Activated naive CD4-positive, alpha-beta T cell treated with anti-CD3 and anti-CD28 coated beads, Interleukin-2, amount 50 U/mL, for 16 hours (primary cell): ENCODE results near the gene RAB8B.
A peak's percentile ranks its signal among the peaks of the same experiment; 100 is the strongest.
"Not testable (repeated sequence)": the region's sequence is repeated elsewhere in the genome, so short reads cannot be mapped to it uniquely, and the experiment has no call there.

Source experiments
- DNase-seq: peaks from one replicate; pipeline ENCODE4 v3.0.0-alpha.2; 2020

RAB8B gene

DNA sequence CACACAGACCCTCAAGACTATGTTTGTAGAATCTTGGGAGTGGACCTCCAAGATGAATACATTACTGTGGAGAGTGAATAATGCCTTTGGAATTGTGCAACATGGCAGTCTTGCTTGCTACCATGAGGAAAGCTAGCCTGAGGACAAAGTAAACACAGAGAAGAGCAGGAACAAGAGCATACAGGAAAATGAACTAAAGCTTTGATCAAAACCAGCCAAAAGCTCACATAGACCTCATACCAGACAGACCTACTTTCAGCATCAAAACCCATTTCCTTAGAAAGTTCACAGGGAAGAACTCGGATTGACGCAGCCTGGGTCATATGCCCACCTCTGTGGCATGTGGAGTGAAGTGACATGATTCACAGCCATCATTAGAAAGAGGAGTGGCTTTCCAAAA lies 3.3 kb upstream of the RAB8B start:
- DNase-seq: no peak

DNA sequence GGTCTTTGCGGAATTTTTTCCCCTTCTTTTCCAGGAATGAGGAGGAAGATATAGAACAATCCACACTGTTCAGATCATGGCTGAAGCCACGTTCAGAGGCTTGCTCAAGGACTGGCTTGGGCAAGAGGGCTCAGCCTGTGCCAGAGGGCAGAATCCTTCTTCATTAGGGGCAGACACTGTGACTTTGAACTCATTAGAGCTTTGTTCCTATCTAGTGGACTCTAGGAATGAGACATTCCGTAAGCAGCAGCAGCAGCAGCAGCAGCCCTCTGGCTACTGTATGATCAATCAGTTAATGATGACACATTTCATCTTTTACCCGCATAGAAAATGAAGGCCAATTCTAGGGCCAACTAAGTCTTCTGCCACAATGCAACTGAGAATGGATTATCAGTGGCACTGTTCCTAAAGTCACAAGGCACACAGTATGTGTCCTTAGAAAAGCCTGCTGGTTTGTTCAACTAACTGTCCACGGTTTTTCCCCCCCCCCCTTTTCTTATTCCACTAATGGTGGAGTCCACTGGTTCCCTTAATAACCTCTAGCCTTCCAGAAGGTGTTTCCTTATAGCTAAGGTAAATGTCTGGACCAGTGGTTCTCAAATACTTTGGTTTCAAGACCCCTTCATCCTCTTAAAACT lies 1.7 kb upstream of the RAB8B start:
- DNase-seq: no peak

DNA sequence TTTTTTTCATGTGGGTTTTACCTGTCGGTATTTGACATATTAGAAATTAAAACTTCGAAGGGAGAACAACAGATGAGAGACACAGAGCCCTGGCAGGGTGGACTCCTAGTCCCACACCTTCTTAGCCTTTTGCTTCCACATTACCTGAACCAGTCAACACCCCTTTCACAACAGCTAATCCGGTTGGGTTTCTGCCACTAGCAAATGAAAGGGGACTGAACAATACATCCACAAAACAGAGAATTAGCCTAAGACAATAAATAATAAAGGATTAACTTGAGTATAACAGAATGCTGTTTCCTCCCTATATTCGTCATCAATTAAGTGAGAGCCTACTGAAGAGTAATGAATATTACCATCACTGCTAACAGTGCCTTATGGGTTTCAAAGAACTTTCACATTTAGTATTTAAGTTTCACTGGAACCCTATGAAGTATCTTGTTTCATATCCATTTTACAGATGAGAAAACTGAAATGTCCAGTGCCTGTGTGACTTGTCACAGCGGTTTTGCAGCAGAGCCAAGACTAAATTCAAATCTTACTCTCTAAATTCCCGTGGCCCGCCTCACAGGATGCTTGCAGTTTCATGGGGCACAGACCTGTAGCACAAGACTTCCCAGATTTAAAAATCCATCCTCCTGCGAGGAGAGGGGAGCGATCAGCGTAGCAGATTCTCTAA lies 1.0 kb upstream of the RAB8B start:
- no peak for DNase-seq

- no peak for DNase-seq
These were observed 749 bp downstream of the RAB8B start for GRCh38 chr15:63189941-63190768.

GRCh38 chr15:63190769-63191649 lies 1.6 kb downstream of the RAB8B start:
- DNase-seq: no peak

- DNase-seq: peak; percentile 35
These were observed 2.7 kb downstream of the RAB8B start for GRCh38 chr15:63191895-63192618.

DNA sequence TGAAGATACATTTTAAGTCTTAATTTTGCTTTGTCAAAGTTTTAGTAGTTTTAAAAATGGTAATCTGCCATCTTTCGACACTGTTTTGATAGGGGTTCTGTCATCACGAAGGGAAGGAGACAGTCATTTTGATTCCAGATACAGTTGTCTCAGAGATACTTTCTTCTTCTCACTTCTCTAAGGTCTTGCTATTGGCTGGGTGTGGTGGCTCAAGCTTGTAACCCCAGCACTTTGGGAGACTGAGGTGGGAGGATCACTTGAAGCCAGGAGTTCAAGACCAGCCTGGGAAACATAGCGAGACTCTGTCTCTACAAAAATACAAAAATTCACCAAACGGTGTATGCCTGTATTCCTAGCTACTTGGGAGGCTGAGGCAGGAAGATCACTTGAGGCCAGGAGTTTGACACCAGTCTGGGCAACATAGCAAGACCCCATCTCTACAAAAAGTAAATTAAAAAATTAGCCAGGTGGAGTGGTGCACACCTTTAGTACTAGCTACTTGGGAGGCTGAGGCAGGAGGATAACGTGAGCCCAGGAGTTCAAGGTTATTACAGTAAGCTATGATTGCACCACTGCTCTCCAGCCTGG lies 3.3 kb downstream of the RAB8B start:
- DNase-seq: peak; percentile 24

GRCh38 chr15:63194302-63194701 lies 4.9 kb downstream of the RAB8B start:
- no peak for DNase-seq

GRCh38 chr15:63194880-63195568 lies 5.6 kb downstream of the RAB8B start:
- no peak for DNase-seq

GRCh38 chr15:63195569-63196015 lies 6.2 kb downstream of the RAB8B start:
- no peak for DNase-seq

- no peak for DNase-seq
These were observed 7.4 kb downstream of the RAB8B start for GRCh38 chr15:63196842-63197241.

GRCh38 chr15:63197626-63198025 lies 8.2 kb downstream of the RAB8B start:
- DNase-seq: no peak

- no peak for DNase-seq
These were observed 9.2 kb downstream of the RAB8B start for GRCh38 chr15:63198371-63199250.

- no peak for DNase-seq
These were observed 11.3 kb downstream of the RAB8B start for GRCh38 chr15:63200464-63201249.

DNA sequence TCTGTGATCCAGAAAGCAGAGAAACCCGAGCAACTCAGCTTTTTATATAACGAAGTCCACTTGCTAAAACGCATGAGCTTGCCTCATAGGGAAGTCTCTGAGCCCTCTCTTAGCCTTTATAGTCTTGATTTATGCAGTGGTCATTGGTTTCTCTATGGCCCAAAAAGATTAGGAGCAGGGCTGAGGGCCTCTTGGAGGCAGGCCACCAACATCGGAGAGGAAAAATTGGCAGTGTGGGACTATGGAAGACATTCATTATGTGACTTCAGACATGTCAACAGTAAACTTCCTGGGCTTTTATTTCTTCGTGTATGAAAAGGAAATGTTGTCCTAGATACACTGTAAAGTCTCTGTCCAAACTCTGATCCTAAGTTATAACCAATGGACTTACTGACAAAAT lies 13.5 kb downstream of the RAB8B start:
- no peak for DNase-seq

DNA sequence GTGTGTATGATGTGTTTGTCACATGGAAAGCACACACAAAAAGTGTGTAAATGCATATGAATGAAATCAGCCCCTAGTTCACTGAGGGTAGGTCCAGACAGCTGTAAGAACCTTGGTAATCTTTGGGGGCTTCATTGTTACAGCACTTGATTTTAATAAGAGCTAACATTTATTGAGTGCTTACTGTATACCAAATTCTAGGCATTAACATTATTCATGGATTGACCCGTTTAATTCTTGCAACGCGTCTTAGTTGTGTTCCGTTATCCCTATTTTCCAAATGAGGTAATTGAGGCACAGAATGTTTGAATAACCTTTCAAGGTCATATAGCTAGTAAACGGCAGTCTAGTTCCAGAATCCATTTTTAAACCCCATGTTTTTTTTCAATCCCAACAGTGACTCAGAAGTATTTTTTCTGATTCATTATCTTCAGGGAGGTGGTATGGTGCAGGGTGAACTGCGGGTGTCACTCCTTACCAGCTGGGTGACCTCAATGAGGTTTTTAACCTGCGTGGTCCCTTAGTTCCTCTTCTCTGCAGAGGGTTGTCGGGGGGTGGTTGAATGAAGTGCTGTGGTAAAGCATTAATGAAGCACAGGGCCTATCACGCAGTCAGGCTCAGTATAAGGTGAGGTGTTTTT lies 14.2 kb downstream of the RAB8B start:
- peak; percentile 29 for DNase-seq

DNA sequence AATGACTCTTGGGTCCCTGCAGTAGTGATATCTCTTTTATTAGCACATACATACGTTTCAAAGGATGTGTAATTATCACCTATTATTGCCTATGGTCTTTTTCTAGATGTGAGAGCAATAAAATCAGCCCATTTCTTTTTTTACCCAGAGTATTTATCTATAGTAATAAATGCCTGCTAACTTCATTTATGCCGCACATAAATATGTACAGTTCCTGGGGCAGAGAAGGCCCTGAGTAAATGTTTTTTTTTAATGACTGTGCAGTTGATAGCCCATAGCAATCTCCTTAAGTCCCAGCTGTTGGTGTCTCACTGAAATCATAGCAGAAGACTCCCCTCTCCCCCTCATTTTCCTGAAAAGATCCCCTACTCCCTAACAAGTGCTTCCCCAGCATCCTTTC lies 16.7 kb downstream of the RAB8B start:
- no peak for DNase-seq

- not testable (repeated sequence) for DNase-seq
These were observed 19.4 kb downstream of the RAB8B start for GRCh38 chr15:63208824-63209223.
